HG03565 (cell line): ENCODE measurements around the gene MCTP2.
A peak's percentile ranks its signal among the peaks of the same experiment; 100 is the strongest.

Source experiments
- ATAC-seq: cut with Tn5 transposase; IDR thresholded peaks from one replicate; pipeline ENCODE4 v1.9.1; 2021; ENCODE audit warnings: mild to moderate bottlenecking, moderate library complexity; ENCODE audit not compliant: unreplicated experiment

Gene MCTP2

DNA sequence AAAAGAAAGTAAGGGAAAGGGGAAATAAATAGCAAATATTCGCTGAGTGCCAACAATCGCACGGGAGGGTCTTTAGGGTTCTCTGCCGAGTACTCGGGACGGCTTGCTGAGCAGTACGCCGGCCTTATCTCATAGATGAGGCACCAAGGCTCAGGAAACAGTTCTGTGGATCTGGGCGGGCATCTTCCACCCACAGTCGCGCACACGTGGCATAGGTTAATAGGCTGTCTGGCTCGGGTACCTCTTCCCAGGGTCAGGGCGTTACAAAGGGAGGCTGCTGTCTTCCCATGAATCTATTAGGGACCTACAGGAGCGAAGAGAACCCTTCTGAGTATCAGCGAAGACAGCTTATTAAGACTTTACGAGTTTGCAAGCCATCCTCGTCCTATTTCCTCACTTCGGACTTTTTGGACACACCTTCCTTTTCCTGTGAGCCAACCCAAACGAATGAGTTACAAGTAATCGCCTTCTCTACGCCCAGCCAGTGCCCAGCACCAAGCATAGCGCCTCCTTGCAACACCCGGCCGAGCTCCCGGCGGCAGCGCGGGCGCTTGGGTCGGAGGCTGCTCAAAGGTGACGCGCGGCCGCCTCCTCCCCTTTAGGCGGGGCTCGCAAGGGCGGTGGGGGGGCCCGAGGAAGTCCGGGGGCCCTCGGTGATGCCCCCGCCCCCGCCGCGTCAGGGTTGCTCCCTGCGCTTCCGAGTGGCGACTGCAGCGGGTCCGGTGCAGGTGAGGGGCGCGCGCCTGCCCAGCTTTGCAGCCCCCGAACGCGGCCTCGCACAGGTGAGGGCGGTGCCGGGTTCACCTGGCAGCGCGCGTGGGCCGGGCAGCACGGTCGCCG lies at the start of gene MCTP2:
MCTP2 (plus strand) TSS at position 679 of the 840 bp plus-strand sequence. CDS start 66,705 bp downstream, outside the sequence.
- ATAC-seq: peak; percentile 36

GRCh38 chr15:94182883-94183282 lies 48.5 kb upstream of the MCTP2 start:
- no peak for ATAC-seq

DNA sequence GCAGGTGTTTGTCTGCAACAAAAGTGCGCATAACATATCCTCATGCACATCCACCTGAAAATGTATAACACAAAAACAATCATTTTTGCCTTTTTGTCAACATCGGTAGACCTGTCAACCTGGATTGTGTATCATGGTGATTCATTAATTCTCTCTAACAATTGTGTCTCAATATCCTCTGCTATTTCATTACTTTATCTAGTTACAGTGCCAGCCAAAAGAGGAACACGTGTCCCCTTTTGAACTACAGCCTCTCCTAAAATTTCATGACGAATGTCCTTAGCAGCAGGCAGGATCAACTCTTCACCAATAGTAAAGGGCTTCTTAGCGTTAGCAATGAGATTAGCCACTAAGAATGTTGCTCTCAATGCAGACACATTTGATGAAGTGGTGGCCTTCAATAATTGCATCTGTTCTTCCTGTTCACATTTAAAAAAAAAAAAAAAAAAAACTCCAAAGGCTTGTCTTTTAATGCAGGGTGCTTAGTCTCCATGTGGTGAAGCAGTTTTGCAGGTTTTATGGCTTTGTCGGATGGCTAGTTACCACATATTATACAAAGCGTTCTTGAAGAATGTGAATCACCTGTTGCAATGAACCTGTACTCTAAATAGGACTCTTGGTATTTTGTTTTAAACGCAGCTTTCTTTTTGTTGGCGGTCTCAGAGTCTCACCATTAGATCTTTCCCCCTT lies 45.7 kb upstream of the MCTP2 start:
- ATAC-seq: no peak

GRCh38 chr15:94186770-94187331 lies 44.5 kb upstream of the MCTP2 start:
- no peak for ATAC-seq

GRCh38 chr15:94193906-94194305 lies 37.5 kb upstream of the MCTP2 start:
- ATAC-seq: no peak

GRCh38 chr15:94196531-94196930 lies 34.8 kb upstream of the MCTP2 start:
- ATAC-seq: no peak

GRCh38 chr15:94198633-94199032 lies 32.7 kb upstream of the MCTP2 start:
- no peak for ATAC-seq

GRCh38 chr15:94199725-94200124 lies 31.6 kb upstream of the MCTP2 start:
- ATAC-seq: no peak

- ATAC-seq: no peak
Observed at GRCh38 chr15:94203306-94203705, 28.1 kb upstream of the MCTP2 start.

GRCh38 chr15:94205366-94205765 lies 26.0 kb upstream of the MCTP2 start:
- ATAC-seq: no peak

DNA sequence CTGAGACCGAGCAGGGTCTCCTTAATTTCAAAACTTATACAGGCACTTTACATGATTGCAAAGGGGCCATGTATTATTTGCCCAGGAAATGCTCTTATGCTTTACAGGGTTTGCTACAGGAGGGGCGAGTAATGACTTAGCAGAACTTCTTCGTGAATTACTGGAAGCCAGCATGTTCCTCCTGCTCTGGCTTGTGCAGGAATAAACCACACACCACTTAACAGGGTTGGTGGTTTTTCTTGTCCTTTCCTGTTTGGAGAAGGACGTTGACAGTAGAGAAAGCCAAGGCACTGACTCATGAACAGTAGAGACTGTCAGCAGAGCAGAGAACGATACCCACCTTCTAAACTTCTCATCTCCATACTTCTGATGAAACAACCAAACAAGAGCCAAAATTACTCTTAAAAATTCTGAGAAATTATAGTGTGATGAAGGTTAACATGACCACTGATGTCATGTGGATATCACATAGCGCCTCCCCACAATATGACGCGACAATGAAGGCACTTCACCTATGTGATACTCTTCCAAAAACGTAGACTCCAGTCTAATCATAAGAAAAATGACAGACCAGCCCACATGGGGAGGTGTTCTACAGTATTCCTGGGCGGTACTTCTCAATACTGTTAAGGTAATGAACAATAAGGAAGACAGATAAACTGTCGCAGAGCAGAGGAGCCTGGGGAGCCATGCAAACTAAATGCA lies 24.7 kb upstream of the MCTP2 start:
- no peak for ATAC-seq

DNA sequence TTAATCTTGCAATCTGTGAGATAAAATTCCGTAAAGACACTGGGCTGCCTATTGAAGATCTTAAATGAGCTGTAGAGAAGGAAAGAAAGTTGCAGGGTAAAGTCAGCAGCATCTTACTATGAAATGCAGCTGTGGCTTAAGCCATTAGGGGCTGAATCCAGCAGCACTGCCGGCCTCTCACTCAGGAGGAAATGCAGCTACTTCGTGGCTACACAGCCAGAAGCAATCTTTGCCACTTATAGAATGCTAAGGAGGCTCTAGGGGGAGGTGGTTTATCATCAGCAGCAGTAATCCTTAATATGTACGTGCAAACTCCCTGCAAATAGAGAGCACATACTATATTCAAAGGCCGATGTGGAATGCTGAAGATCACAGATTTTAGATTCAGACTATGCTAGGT lies 19.1 kb upstream of the MCTP2 start:
- no peak for ATAC-seq

DNA sequence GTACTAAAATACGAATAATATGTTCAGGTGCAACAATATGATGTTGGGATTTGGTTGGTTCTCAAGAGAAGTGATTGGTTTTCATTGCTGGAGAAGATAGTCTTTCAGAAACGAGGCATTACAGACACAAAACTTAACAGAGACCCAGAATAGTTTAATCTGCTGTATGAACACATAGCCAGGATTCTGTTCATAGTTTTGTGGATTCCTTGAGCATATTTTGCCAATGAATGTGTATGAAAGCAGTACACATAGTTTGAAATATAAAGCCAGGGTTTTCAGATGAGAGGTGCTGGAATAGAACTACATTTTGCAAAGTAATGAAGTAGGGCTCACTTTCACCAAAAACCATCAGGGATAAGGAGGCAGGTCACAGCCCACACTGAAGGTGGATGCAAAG lies 5.7 kb upstream of the MCTP2 start:
- ATAC-seq: no peak

- no peak for ATAC-seq
Observed at GRCh38 chr15:94228611-94229010, 2.8 kb upstream of the MCTP2 start.

- peak; percentile 79 for ATAC-seq
Observed at GRCh38 chr15:94229591-94230369, 1.6 kb upstream of the MCTP2 start.

- no peak for ATAC-seq
Observed at GRCh38 chr15:94230431-94230882, 904 bp upstream of the MCTP2 start.

GRCh38 chr15:94231723-94232468 lies 535 bp downstream of the MCTP2 start:
- ATAC-seq: no peak

DNA sequence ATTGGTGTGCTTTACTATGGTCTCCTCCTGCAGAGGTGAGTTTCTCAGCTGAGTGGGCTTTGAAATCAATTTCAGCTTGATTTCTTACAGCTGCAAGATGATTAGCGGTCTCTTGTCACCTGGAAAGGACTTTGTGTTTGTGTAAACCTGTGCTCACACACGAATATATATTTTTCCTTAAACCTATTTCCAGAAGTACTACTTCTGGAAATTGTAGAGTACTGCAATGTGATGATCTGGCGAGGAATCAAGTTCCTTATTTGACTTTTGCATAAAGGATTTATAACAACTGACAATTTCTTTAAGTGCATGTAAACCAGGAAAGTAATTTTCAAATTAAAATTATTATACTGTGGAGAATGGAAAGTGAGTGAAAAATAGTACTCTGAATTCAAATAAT lies 2.1 kb downstream of the MCTP2 start:
- no peak for ATAC-seq

- no peak for ATAC-seq
Observed at GRCh38 chr15:94234300-94234699, 2.9 kb downstream of the MCTP2 start.

DNA sequence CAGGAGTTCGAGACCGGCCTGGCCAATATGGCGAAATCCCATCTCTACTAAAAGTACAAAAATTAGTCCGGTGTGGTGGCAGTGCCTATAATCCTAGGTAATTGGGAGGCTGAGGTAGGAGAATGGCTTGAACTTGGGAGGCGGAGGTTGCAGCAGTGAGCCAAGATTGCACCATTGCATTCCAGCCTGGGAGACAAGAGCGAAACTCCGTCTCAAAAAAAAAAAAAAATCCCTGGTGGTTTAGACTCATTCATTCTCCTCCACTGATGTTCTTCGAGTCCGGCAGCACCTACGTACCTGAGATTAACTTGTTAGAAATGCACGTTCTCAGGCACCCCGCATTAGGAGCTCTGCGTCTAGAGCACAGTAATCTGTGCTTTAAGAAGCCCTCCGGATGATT lies 3.7 kb downstream of the MCTP2 start:
- no peak for ATAC-seq
